ENCODE measurements around the gene LENG8.

The LENG8 gene

DNA sequence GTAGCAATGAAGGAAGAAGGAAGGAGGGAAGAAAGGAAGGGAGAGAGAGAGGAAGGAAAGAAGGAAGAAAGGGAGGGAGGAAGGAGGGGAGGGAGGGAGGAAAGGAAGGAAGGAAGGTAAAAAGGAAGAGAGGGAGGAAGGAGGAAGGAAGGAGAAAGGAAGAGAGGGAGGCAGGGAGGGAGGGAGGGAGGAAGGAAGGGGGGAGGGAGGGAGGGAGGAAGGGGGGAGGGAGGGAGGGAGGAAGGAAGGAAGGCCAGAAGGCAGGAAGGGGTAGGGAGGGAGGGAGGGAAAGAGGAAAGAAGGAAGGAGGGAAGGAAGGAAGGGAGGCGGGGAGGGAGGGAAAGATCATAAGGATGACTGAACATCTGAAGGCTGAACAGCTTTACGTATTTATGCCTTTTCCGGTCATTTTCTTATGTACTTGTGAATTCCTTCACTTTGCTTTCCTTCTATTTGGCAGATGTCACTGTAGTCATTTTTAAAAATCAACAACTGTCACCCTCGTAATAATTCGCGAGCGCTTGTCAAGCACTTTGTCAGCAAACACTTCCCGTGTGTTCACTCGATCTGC, 40.5 kb upstream of the LENG8 start:
- Histone ChIP-seq H2AK5ac (ENCODE audit: low read length) (no peak overlapping the region), H3K36me3 (ENCODE audit: control insufficient read depth, insufficient read depth, low read length) (no peaks in the 10 kb centered on the region), H3K4ac (ENCODE audit: low read depth, low read length) (no peak overlapping the region), H3K4me3 (ENCODE audit: low read length) (no peak overlapping the region), H3K23ac (ENCODE audit: low read length) (no peak overlapping the region), H3K4me2 (ENCODE audit: low read length) (no peak overlapping the region), H3K79me2 (ENCODE audit: control insufficient read depth, insufficient read depth, low read length) (no peaks in the 10 kb centered on the region), H3K79me1 (ENCODE audit: low read length) (no peaks in the 10 kb centered on the region), H4K8ac (ENCODE audit: low read depth, low read length) (no peak overlapping the region), H3K56ac (ENCODE audit: low read length) (no peak overlapping the region), H2BK5ac (ENCODE audit: low read length) (no peak overlapping the region), H3K4me1 (ENCODE audit: control insufficient read depth, low read depth, low read length) (no peaks in the 10 kb centered on the region), H2BK120ac (ENCODE audit: low read depth, low read length) (no peak overlapping the region), H3K9ac (ENCODE audit: low read length) (no peak overlapping the region), H3K27ac (ENCODE audit: low read depth, low read length) (no peak overlapping the region), H3K27me3 (ENCODE audit: insufficient read depth, low read length, poor library complexity) (no peaks in the 10 kb centered on the region), H2BK15ac (replicated peaks; ENCODE audit: low read depth) (no peak overlapping the region), H3K18ac (ENCODE audit: low read length) (no peak overlapping the region), H4K5ac (ENCODE audit: low read length) (no peak overlapping the region)
- DNase-seq = no peak
- no CpG with 5 or more reads among the region's 9 CpGs for WGBS (ENCODE audit: extremely low coverage, insufficient coverage, low lambda C conversion rate)

DNA sequence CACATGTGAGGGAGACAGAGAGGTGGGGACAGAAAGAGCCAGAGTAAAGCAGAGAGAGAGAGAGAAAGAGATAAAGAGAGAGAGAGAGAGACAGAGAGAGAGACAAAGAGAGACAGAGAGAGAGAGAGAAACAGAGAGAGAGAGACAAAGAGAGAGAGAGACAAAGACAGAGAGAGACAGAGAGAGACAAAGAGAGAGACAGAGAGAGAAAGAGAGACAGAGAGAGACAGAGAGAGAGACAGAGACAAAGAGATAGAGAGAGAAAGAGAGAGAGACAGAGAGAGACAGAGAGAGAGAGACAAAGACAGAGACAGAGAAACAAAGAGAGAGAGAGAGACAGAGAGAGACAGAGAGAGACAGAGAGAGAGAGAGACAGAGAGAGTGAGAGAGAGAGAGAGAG, 38.0 kb upstream of the LENG8 start:
- Histone ChIP-seq H2BK15ac (replicated peaks; ENCODE audit: low read depth) (no peak overlapping the region), H3K27me3 (ENCODE audit: insufficient read depth, low read length, poor library complexity) (peaks cover 11% of the 10 kb centered on the region), H3K9ac (ENCODE audit: low read length) (no peak overlapping the region), H3K4me1 (ENCODE audit: control insufficient read depth, low read depth, low read length) (no peaks in the 10 kb centered on the region), H2BK5ac (ENCODE audit: low read length) (no peak overlapping the region), H3K4me2 (ENCODE audit: low read length) (no peak overlapping the region), H3K18ac (ENCODE audit: low read length) (no peak overlapping the region), H3K27ac (ENCODE audit: low read depth, low read length) (no peak overlapping the region), H3K56ac (ENCODE audit: low read length) (no peak overlapping the region), H4K5ac (ENCODE audit: low read length) (no peak overlapping the region), H3K36me3 (ENCODE audit: control insufficient read depth, insufficient read depth, low read length) (no peaks in the 10 kb centered on the region), H3K79me1 (ENCODE audit: low read length) (no peaks in the 10 kb centered on the region), H4K8ac (ENCODE audit: low read depth, low read length) (no peak overlapping the region), H2BK120ac (ENCODE audit: low read depth, low read length) (no peak overlapping the region), H3K4me3 (ENCODE audit: low read length) (no peak overlapping the region), H2AK5ac (ENCODE audit: low read length) (no peak overlapping the region), H3K23ac (ENCODE audit: low read length) (no peak overlapping the region), H3K79me2 (ENCODE audit: control insufficient read depth, insufficient read depth, low read length) (no peaks in the 10 kb centered on the region), H3K4ac (ENCODE audit: low read depth, low read length) (no peak overlapping the region)
- no peak for DNase-seq

DNA sequence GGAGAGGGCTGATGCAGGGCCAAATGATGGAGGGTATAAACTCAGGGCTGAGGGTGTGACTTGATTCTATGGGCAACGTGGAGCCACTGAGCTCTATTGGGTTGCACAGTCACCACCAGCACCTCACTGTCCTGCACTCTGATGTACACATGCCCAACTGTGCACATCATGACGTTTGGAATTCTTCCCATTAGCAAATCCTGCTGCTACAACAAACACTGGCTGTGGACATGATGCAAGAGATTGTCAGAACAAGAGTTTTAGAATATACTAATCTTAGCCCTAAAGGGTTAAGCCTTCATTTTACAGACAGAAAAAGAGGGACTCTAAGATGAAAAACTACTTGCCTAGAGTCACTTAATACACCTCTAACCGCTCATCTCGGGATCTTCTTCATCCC, 36.1 kb upstream of the LENG8 start:
- Histone ChIP-seq H3K36me3 (ENCODE audit: control insufficient read depth, insufficient read depth, low read length) (no peaks in the 10 kb centered on the region), H2AK5ac (ENCODE audit: low read length) (no peak overlapping the region), H3K23ac (ENCODE audit: low read length) (no peak overlapping the region), H3K9ac (ENCODE audit: low read length) (no peak overlapping the region), H3K4me2 (ENCODE audit: low read length) (no peak overlapping the region), H3K4me1 (ENCODE audit: control insufficient read depth, low read depth, low read length) (no peaks in the 10 kb centered on the region), H3K79me2 (ENCODE audit: control insufficient read depth, insufficient read depth, low read length) (no peaks in the 10 kb centered on the region), H2BK15ac (replicated peaks; ENCODE audit: low read depth) (no peak overlapping the region), H3K56ac (ENCODE audit: low read length) (no peak overlapping the region), H3K4me3 (ENCODE audit: low read length) (no peak overlapping the region), H3K4ac (ENCODE audit: low read depth, low read length) (no peak overlapping the region), H3K27ac (ENCODE audit: low read depth, low read length) (no peak overlapping the region), H4K5ac (ENCODE audit: low read length) (no peak overlapping the region), H2BK5ac (ENCODE audit: low read length) (no peak overlapping the region), H4K8ac (ENCODE audit: low read depth, low read length) (no peak overlapping the region), H3K18ac (ENCODE audit: low read length) (no peak overlapping the region), H3K27me3 (ENCODE audit: insufficient read depth, low read length, poor library complexity) (peaks cover 16% of the 10 kb centered on the region), H3K79me1 (ENCODE audit: low read length) (no peaks in the 10 kb centered on the region), H2BK120ac (ENCODE audit: low read depth, low read length) (no peak overlapping the region)
- no peak for DNase-seq
- WGBS (ENCODE audit: extremely low coverage, insufficient coverage, low lambda C conversion rate) = no CpG with 5 or more reads among the region's 4 CpGs

DNA sequence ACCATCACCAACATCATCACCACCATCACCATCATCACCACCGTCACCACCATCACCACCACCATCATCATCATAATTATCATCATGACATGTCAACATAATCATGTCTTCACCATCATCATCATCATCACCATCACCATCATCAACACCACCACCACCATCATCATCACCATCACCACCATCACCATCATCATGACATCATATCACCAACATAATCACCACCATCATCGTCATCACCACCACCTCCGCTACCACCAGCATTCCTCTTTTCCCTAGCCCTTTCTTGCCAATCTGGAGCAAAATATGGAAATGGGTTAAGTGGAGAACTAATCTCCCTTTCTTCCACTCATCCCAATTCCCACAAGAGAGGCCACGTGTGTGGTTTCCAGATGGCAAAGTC, 34.8 kb upstream of the LENG8 start:
- Histone ChIP-seq H3K79me2 (ENCODE audit: control insufficient read depth, insufficient read depth, low read length) (no peaks in the 10 kb centered on the region), H3K23ac (ENCODE audit: low read length) (no peak overlapping the region), H3K18ac (ENCODE audit: low read length) (no peak overlapping the region), H3K4me1 (ENCODE audit: control insufficient read depth, low read depth, low read length) (no peaks in the 10 kb centered on the region), H2AK5ac (ENCODE audit: low read length) (no peak overlapping the region), H4K5ac (ENCODE audit: low read length) (no peak overlapping the region), H3K4me3 (ENCODE audit: low read length) (no peak overlapping the region), H3K4ac (ENCODE audit: low read depth, low read length) (no peak overlapping the region), H2BK120ac (ENCODE audit: low read depth, low read length) (no peak overlapping the region), H3K27ac (ENCODE audit: low read depth, low read length) (no peak overlapping the region), H3K27me3 (ENCODE audit: insufficient read depth, low read length, poor library complexity) (peaks cover 16% of the 10 kb centered on the region), H4K8ac (ENCODE audit: low read depth, low read length) (no peak overlapping the region), H2BK5ac (ENCODE audit: low read length) (no peak overlapping the region), H3K79me1 (ENCODE audit: low read length) (no peaks in the 10 kb centered on the region), H3K4me2 (ENCODE audit: low read length) (no peak overlapping the region), H3K36me3 (ENCODE audit: control insufficient read depth, insufficient read depth, low read length) (no peaks in the 10 kb centered on the region), H2BK15ac (replicated peaks; ENCODE audit: low read depth) (no peak overlapping the region), H3K9ac (ENCODE audit: low read length) (no peak overlapping the region), H3K56ac (ENCODE audit: low read length) (no peak overlapping the region)
- no peak for DNase-seq
- 100% methylated on average over 1 of the region's 4 CpGs for WGBS (ENCODE audit: extremely low coverage, insufficient coverage, low lambda C conversion rate)

DNA sequence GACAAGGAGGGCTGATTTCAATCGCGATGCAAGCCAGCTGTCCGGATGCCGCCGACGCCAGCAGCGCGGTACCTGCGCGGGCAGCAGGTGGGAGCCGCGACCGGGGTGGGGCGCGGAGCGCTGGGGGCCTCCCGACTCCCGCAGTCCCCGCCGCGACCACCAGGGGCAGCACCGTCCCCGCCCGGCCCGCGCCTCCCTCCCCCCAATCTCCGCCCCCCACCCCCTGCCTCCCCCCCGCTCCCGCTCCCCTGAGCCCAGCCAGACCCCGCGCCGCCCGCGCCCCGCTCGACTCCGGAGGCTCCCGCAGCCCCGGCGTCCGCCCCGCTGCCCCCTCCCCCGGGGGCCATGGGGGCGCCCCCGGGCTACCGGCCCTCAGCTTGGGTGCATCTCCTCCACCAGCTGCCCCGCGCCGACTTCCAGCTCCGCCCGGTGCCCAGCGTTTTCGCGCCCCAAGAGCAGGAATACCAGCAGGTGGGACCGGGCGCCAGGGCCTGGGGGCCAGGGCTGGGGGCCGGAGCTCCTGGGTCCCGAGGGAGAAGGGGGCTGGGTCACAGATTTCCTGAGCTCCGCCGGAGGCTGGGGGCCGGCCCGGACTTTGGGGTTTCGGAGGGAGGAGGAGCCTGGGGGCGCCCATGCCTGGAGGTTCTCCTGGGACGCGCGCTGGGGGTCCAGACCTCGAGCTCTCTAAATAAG, 33.6 kb upstream of the LENG8 start, which contains the start of gene TTYH1:
Gene TTYH1, plus strand, starts transcription at position 257 of the 693 bp plus-strand sequence. Its CDS starts 89 bp downstream, at position 346.
- Histone ChIP-seq H3K4me2 (ENCODE audit: low read length) (no peak within 1 kb of the TSS), H3K56ac (ENCODE audit: low read length) (no peak within 1 kb of the TSS), H2AK5ac (ENCODE audit: low read length) (no peak within 1 kb of the TSS), H2BK15ac (replicated peaks; ENCODE audit: low read depth) (no peak within 1 kb of the TSS), H2BK120ac (ENCODE audit: low read depth, low read length) (no peak within 1 kb of the TSS), H3K79me1 (ENCODE audit: low read length) (no peaks in the 10 kb centered on the region), H3K9ac (ENCODE audit: low read length) (no peak within 1 kb of the TSS), H3K36me3 (ENCODE audit: control insufficient read depth, insufficient read depth, low read length) (no peaks in the 10 kb centered on the region), H4K5ac (ENCODE audit: low read length) (no peak within 1 kb of the TSS), H2BK5ac (ENCODE audit: low read length) (no peak within 1 kb of the TSS), H3K27me3 (ENCODE audit: insufficient read depth, low read length, poor library complexity) (peaks cover 16% of the 10 kb centered on the region), H3K4me1 (ENCODE audit: control insufficient read depth, low read depth, low read length) (no peaks in the 10 kb centered on the region), H3K4me3 (ENCODE audit: low read length) (no peak within 1 kb of the TSS), H3K4ac (ENCODE audit: low read depth, low read length) (no peak within 1 kb of the TSS), H3K23ac (ENCODE audit: low read length) (no peak within 1 kb of the TSS), H3K18ac (ENCODE audit: low read length) (no peak within 1 kb of the TSS), H3K27ac (ENCODE audit: low read depth, low read length) (no peak within 1 kb of the TSS), H4K8ac (ENCODE audit: low read depth, low read length) (no peak within 1 kb of the TSS), H3K79me2 (ENCODE audit: control insufficient read depth, insufficient read depth, low read length) (no peaks in the 10 kb centered on the region)
- WGBS (ENCODE audit: extremely low coverage, insufficient coverage, low lambda C conversion rate) = no CpG with 5 or more reads among the region's 68 CpGs
- no peak for DNase-seq

Data from mesendoderm (in vitro differentiated cells).